ENCODE results near the gene RECK.

Gene RECK

GRCh38 chr9:36034234-36034633 lies 2.5 kb upstream of the RECK start:
- FAIRE-seq = no peak
- TF ChIP-seq POLR2A (IDR thresholded peaks at IDR 0.05; ENCODE audit: low read depth, low read length) = no peak
- no peak for DNase-seq (ENCODE audit: insufficient read length, low spot score)

GRCh38 chr9:36035006-36035405 lies 1.7 kb upstream of the RECK start:
- FAIRE-seq = no peak
- no peak for DNase-seq (ENCODE audit: insufficient read length, low spot score)
- no peak for TF ChIP-seq POLR2A (IDR thresholded peaks at IDR 0.05; ENCODE audit: low read depth, low read length)

GRCh38 chr9:36036253-36036779 lies 397 bp upstream of the RECK start:
- TF ChIP-seq POLR2A (IDR thresholded peaks at IDR 0.05; ENCODE audit: low read depth, low read length) = no peak
- FAIRE-seq = no peak
- no peak for DNase-seq (ENCODE audit: insufficient read length, low spot score)

GRCh38 chr9:36037549-36038122 lies 923 bp downstream of the RECK start:
- no peak for TF ChIP-seq POLR2A (IDR thresholded peaks at IDR 0.05; ENCODE audit: low read depth, low read length)
- peak; percentile 2 for DNase-seq (ENCODE audit: insufficient read length, low spot score)
- FAIRE-seq = no peak

- no peak for TF ChIP-seq POLR2A (IDR thresholded peaks at IDR 0.05; ENCODE audit: low read depth, low read length)
- DNase-seq (ENCODE audit: insufficient read length, low spot score) (no peak), FAIRE-seq (no peak)
Measured at GRCh38 chr9:36039121-36039520, 2.4 kb downstream of the RECK start.

- TF ChIP-seq POLR2A (IDR thresholded peaks at IDR 0.05; ENCODE audit: low read depth, low read length) = no peak
- no peak for FAIRE-seq
- DNase-seq (ENCODE audit: insufficient read length, low spot score) = no peak
Measured at GRCh38 chr9:36039696-36040095, 3.0 kb downstream of the RECK start.

GRCh38 chr9:36040271-36040925 lies 3.7 kb downstream of the RECK start:
- TF ChIP-seq POLR2A (IDR thresholded peaks at IDR 0.05; ENCODE audit: low read depth, low read length) = no peak
- FAIRE-seq = no peak

GRCh38 chr9:36041506-36041905 lies 4.8 kb downstream of the RECK start:
- FAIRE-seq (no peak), DNase-seq (ENCODE audit: insufficient read length, low spot score) (no peak)
- no peak for TF ChIP-seq POLR2A (IDR thresholded peaks at IDR 0.05; ENCODE audit: low read depth, low read length)

More at GRCh38 chr9:36040271-36040925, 3.7 kb downstream of the RECK start:
- DNase-seq (ENCODE audit: insufficient read length, low spot score) = no peak

GRCh38 chr9:36045610-36046009 lies 8.9 kb downstream of the RECK start:
- DNase-seq (ENCODE audit: insufficient read length, low spot score) = no peak
- TF ChIP-seq POLR2A (IDR thresholded peaks at IDR 0.05; ENCODE audit: low read depth, low read length) = no peak
- no peak for FAIRE-seq

GRCh38 chr9:36046923-36047322 lies 10.2 kb downstream of the RECK start:
- no peak for DNase-seq (ENCODE audit: insufficient read length, low spot score)
- FAIRE-seq = no peak
- no peak for TF ChIP-seq POLR2A (IDR thresholded peaks at IDR 0.05; ENCODE audit: low read depth, low read length)

- no peak for DNase-seq (ENCODE audit: insufficient read length, low spot score)
- no peak for TF ChIP-seq POLR2A (IDR thresholded peaks at IDR 0.05; ENCODE audit: low read depth, low read length)
- no peak for FAIRE-seq
Measured at GRCh38 chr9:36049408-36049807, 12.7 kb downstream of the RECK start.

- DNase-seq (ENCODE audit: insufficient read length, low spot score) (no peak), FAIRE-seq (no peak)
- TF ChIP-seq POLR2A (IDR thresholded peaks at IDR 0.05; ENCODE audit: low read depth, low read length) = no peak
Measured at GRCh38 chr9:36050476-36050875, 13.8 kb downstream of the RECK start.

- DNase-seq (ENCODE audit: insufficient read length, low spot score) (no peak), FAIRE-seq (no peak)
- no peak for TF ChIP-seq POLR2A (IDR thresholded peaks at IDR 0.05; ENCODE audit: low read depth, low read length)
Measured at GRCh38 chr9:36051317-36051716, 14.6 kb downstream of the RECK start.

GRCh38 chr9:36053971-36054370 lies 17.3 kb downstream of the RECK start:
- no peak for TF ChIP-seq POLR2A (IDR thresholded peaks at IDR 0.05; ENCODE audit: low read depth, low read length)
- no peak for DNase-seq (ENCODE audit: insufficient read length, low spot score)
- FAIRE-seq = no peak

GRCh38 chr9:36056896-36057295 lies 20.2 kb downstream of the RECK start:
- no peak for DNase-seq (ENCODE audit: insufficient read length, low spot score)
- no peak for TF ChIP-seq POLR2A (IDR thresholded peaks at IDR 0.05; ENCODE audit: low read depth, low read length)
- no peak for FAIRE-seq

Data from H54 (cell line).